ENCODE measurements around the gene PHETA1. TPM values are rescaled to one million over a fixed set of nuclear protein-coding genes. Genes with fewer than 3 reads are reported as not detected.
A peak's percentile ranks its signal among the peaks of the same experiment; 100 is the strongest.

Gene PHETA1
- total RNA-seq, 1 donor from 2014 or later, result 14.9 TPM

- peaks cover 11% of the 10 kb centered on the region for H4K20me1 ChIP-seq (ENCODE audit: insufficient read depth, low read length)
- H3K79me2 ChIP-seq (ENCODE audit: insufficient read depth, low read length), result no peaks in the 10 kb centered on the region
- Mint-ChIP-seq H3K27ac (ENCODE audit: unreplicated experiment) (peak overlapping the region; percentile 19), H3K27me3 (ENCODE audit: low read depth, unreplicated experiment) (peaks cover 4% of the 10 kb centered on the region), H3K4me3 (ENCODE audit: unreplicated experiment) (no peak overlapping the region), H3K36me3 (ENCODE audit: low read depth, unreplicated experiment) (peaks cover 9% of the 10 kb centered on the region), H3K9me3 (ENCODE audit: unreplicated experiment) (no peaks in the 10 kb centered on the region), H3K4me1 (ENCODE audit: low read depth, unreplicated experiment) (peaks cover 16% of the 10 kb centered on the region)
- H3K9ac ChIP-seq (ENCODE audit: low read length), result no peak overlapping the region
- H3K9me3 ChIP-seq (ENCODE audit: insufficient read depth, low read depth, low read length), result no peaks in the 10 kb centered on the region
- no peak overlapping the region for H3K4me2 ChIP-seq (ENCODE audit: low read length)
- H3K27me3 ChIP-seq (ENCODE audit: insufficient read depth, low read length), result no peaks in the 10 kb centered on the region
- TF ChIP-seq CTCF (IDR thresholded peaks at IDR 0.05; ENCODE audit: insufficient read depth, low read depth, low read length), result no peak
- no peak for TF ChIP-seq EZH2 (IDR thresholded peaks at IDR 0.05; ENCODE audit: insufficient read depth, low read length)
- no peak for FAIRE-seq
- H2AFZ ChIP-seq (ENCODE audit: low read depth, low read length), result no peak overlapping the region
- no peaks in the 10 kb centered on the region for H3K36me3 ChIP-seq (ENCODE audit: insufficient read depth, low read length)
- H3K4me1 ChIP-seq (ENCODE audit: insufficient read depth, low read length), result peaks cover 4% of the 10 kb centered on the region
- DNase-seq (ENCODE audit: low read depth), result no peak
- H3K27ac ChIP-seq (ENCODE audit: low read depth, low read length), result no peak overlapping the region
- H3K4me3 ChIP-seq (ENCODE audit: insufficient read depth, low read depth, low read length), result no peak overlapping the region
Measured at GRCh38 chr12:111360325-111360930, 8.5 kb downstream of the PHETA1 start.

DNA sequence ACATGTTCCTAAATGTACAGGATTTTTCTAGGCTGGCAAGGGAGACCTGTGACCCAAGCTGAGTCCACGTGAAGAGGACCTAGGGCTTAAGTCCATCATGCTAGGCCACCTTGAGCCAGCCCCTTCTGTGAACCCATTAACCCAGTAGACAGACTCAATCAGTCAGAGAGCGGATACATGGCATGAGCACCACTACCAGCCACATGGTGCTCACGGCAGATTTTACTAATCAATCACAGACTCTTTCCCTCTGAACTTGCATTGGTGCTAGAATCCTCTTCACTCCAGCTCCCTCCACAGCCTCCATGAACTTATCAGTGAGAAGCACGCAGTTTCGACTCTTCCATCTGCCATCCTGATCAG is 9.0 kb downstream of the PHETA1 start:
- H2AFZ ChIP-seq (ENCODE audit: low read depth, low read length), result no peak overlapping the region
- no peak overlapping the region for H3K4me2 ChIP-seq (ENCODE audit: low read length)
- Mint-ChIP-seq H3K36me3 (ENCODE audit: low read depth, unreplicated experiment) (peaks cover 5% of the 10 kb centered on the region), H3K27me3 (ENCODE audit: low read depth, unreplicated experiment) (peaks cover 4% of the 10 kb centered on the region), H3K4me3 (ENCODE audit: unreplicated experiment) (no peak overlapping the region), H3K4me1 (ENCODE audit: low read depth, unreplicated experiment) (peaks cover 16% of the 10 kb centered on the region), H3K27ac (ENCODE audit: unreplicated experiment) (no peak overlapping the region), H3K9me3 (ENCODE audit: unreplicated experiment) (no peaks in the 10 kb centered on the region)
- H3K4me1 ChIP-seq (ENCODE audit: insufficient read depth, low read length), result peaks cover 4% of the 10 kb centered on the region
- no peaks in the 10 kb centered on the region for H3K36me3 ChIP-seq (ENCODE audit: insufficient read depth, low read length)
- H4K20me1 ChIP-seq (ENCODE audit: insufficient read depth, low read length), result peaks cover 11% of the 10 kb centered on the region
- TF ChIP-seq EZH2 (IDR thresholded peaks at IDR 0.05; ENCODE audit: insufficient read depth, low read length) (no peak), CTCF (IDR thresholded peaks at IDR 0.05; ENCODE audit: insufficient read depth, low read depth, low read length) (no peak)
- no peak for DNase-seq (ENCODE audit: low read depth)
- no peak overlapping the region for H3K4me3 ChIP-seq (ENCODE audit: insufficient read depth, low read depth, low read length)
- H3K9ac ChIP-seq (ENCODE audit: low read length), result no peak overlapping the region
- H3K9me3 ChIP-seq (ENCODE audit: insufficient read depth, low read depth, low read length), result no peaks in the 10 kb centered on the region
- H3K79me2 ChIP-seq (ENCODE audit: insufficient read depth, low read length), result no peaks in the 10 kb centered on the region
- no peak for FAIRE-seq
- no peak overlapping the region for H3K27ac ChIP-seq (ENCODE audit: low read depth, low read length)
- no peaks in the 10 kb centered on the region for H3K27me3 ChIP-seq (ENCODE audit: insufficient read depth, low read length)

DNA sequence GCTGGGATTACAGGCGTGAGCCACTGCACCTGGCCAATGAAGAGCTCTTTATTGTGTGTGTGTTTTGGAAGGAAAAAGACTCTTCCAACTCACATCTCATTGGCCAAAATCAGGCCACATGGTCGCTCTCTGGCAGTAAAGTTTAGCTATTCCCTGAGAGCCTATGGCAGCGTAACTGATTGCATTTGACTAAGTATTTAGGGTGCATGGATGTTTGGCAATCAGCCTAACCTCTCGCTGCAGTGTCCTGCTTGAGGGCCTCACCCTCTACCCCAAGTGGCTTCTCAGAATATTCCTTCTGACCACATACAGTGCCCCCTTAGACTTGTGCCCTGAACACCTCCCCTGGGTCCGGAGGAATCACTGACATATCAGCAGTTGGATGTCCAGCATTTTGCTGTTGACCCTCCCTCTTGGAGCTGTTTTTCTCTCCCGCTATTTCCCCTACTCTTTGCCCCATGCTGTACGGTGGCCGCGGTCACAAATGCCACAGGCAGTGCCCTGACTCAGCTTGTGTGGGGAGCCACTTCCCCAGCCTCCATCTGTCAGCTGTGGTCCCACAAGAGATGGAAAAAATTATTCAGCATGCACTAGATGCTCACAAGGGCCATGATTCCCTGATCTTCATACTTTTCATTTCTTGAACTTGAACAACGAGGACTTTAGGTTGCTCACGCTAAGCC is 9.5 kb downstream of the PHETA1 start:
- no peak overlapping the region for H3K4me2 ChIP-seq (ENCODE audit: low read length)
- FAIRE-seq (no peak), DNase-seq (ENCODE audit: low read depth) (no peak)
- peaks cover 11% of the 10 kb centered on the region for H4K20me1 ChIP-seq (ENCODE audit: insufficient read depth, low read length)
- H3K9me3 ChIP-seq (ENCODE audit: insufficient read depth, low read depth, low read length), result no peaks in the 10 kb centered on the region
- TF ChIP-seq CTCF (IDR thresholded peaks at IDR 0.05; ENCODE audit: insufficient read depth, low read depth, low read length), result no peak
- no peak for TF ChIP-seq EZH2 (IDR thresholded peaks at IDR 0.05; ENCODE audit: insufficient read depth, low read length)
- H3K36me3 ChIP-seq (ENCODE audit: insufficient read depth, low read length), result no peaks in the 10 kb centered on the region
- Mint-ChIP-seq H3K4me3 (ENCODE audit: unreplicated experiment) (no peak overlapping the region), H3K4me1 (ENCODE audit: low read depth, unreplicated experiment) (peaks cover 16% of the 10 kb centered on the region), H3K36me3 (ENCODE audit: low read depth, unreplicated experiment) (peaks cover 5% of the 10 kb centered on the region), H3K27me3 (ENCODE audit: low read depth, unreplicated experiment) (peaks cover 4% of the 10 kb centered on the region), H3K27ac (ENCODE audit: unreplicated experiment) (no peak overlapping the region), H3K9me3 (ENCODE audit: unreplicated experiment) (no peaks in the 10 kb centered on the region)
- H3K79me2 ChIP-seq (ENCODE audit: insufficient read depth, low read length), result no peaks in the 10 kb centered on the region
- H3K27ac ChIP-seq (ENCODE audit: low read depth, low read length), result no peak overlapping the region
- H3K27me3 ChIP-seq (ENCODE audit: insufficient read depth, low read length), result no peaks in the 10 kb centered on the region
- H2AFZ ChIP-seq (ENCODE audit: low read depth, low read length), result no peak overlapping the region
- no peak overlapping the region for H3K4me3 ChIP-seq (ENCODE audit: insufficient read depth, low read depth, low read length)
- peaks cover 4% of the 10 kb centered on the region for H3K4me1 ChIP-seq (ENCODE audit: insufficient read depth, low read length)
- no peak overlapping the region for H3K9ac ChIP-seq (ENCODE audit: low read length)
